Measurements from ENCODE around the gene LRIT3.

DNA sequence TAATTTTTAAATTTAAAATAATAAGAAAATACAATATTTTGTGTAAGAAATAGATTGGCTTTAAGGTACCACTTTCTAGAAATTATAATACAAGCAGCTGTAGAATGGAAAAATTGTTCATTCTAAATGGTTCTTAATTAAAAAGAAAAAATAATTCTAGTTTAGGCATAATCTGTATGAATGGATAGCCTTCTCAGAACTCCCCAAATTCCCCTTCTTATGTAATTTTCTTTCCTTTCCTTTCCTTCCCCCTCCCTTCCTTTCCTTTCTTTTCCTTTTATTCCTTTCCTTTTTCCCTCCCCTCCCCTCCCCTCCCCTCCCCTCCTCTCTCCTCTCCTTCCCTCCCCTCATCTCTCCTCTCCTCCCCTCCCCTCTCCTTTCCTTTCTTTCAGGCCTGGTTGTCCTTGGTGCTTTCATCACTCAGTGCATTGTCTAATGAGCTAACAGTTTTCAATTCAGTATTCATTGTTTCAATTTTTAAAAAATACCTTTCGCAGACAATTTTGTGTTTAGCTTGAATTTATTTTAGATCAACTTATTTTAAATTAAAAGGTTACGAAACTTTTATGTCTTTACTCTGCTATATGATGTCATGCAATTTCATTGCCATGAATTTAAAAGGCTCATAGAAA, 28.8 kb downstream of the LRIT3 start:
- TF ChIP-seq, protein P1, sequence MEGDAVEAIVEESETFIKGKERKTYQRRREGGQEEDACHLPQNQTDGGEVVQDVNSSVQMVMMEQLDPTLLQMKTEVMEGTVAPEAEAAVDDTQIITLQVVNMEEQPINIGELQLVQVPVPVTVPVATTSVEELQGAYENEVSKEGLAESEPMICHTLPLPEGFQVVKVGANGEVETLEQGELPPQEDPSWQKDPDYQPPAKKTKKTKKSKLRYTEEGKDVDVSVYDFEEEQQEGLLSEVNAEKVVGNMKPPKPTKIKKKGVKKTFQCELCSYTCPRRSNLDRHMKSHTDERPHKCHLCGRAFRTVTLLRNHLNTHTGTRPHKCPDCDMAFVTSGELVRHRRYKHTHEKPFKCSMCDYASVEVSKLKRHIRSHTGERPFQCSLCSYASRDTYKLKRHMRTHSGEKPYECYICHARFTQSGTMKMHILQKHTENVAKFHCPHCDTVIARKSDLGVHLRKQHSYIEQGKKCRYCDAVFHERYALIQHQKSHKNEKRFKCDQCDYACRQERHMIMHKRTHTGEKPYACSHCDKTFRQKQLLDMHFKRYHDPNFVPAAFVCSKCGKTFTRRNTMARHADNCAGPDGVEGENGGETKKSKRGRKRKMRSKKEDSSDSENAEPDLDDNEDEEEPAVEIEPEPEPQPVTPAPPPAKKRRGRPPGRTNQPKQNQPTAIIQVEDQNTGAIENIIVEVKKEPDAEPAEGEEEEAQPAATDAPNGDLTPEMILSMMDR (IDR thresholded peaks at IDR 0.05): no peak
- no peak for TF ChIP-seq EP300 (IDR thresholded peaks at IDR 0.05)

Measured in gastroesophageal sphincter (tissue), 3 donors.